Panc1 (cell line): ENCODE measurements around the gene SMYD2.

Experiments
- POLR2AphosphoS5 ChIP-seq: IDR thresholded peaks from 2 replicates; pipeline ENCODE4 v1.6.1; 2012; ENCODE audit warnings: mild to moderate bottlenecking, low read depth, low read length, moderate library complexity
- SIN3A ChIP-seq: IDR thresholded peaks from 2 replicates; pipeline ENCODE4 v1.6.1; 2012; ENCODE audit warnings: low read depth, mild to moderate bottlenecking, low read length, moderate library complexity, borderline replicate concordance; ENCODE audit not compliant: insufficient read depth
- TCF7L2 ChIP-seq: IDR thresholded peaks from 2 replicates; pipeline ENCODE4 v1.6.1; 2011; ENCODE audit warnings: mild to moderate bottlenecking, low read depth, low read length, inconsistent platforms
- TF ChIP-seq, protein P1 (sequence below), 2 experiments: IDR thresholded peaks; 2 replicates each; pipeline ENCODE4 v1.6.1; 2011 to 2012; ENCODE audit warnings: low read depth in 2 of 2, control low read depth in 1 of 2, low read length in 1 of 2, mild to moderate bottlenecking in 1 of 2, moderate library complexity in 1 of 2; ENCODE audit not compliant: insufficient read depth in 1 of 2
- TF ChIP-seq, protein P2 (sequence below): fragments of 450-650 bp; IDR thresholded peaks from 2 replicates; pipeline ENCODE4 v1.5.1; 2017; ENCODE audit warnings: mild to moderate bottlenecking

DNA sequence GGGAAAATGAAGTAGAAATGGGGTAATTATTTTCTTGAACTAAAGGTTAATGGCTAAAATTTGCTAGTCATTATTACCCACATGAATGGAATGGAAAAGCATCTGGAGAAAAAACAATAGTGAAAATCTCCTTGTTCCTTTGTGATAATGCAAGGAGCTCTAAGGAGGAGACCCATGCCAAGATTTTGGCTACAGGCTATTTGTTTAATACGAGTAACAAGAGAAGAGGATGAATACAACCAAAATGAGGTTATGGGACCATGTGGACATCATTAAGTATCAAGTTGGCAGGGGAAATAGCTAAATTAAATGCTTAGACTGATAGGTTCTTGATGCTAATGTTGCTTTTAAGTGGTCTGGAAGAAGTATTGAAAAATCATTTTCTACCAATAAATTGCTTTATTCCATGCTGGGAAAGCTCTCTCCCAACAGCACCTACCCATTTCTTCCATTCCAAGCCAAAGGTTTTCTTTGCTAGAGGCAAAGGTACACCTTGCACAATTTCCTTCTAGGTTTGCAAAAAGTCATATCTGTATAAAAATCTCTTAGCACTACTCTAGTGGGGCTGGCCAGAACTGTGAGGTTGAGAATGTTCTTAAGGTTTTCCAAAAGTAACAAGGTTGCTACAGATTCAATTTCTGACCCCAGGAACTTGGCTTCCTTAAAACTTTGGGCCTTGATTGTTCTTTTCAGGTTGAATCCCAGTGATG is 100.2 kb downstream of the SMYD2 start:
- TF ChIP-seq POLR2AphosphoS5 (no peak), SIN3A (no peak), TCF7L2 (no peak)
- TF ChIP-seq, protein P1, sequence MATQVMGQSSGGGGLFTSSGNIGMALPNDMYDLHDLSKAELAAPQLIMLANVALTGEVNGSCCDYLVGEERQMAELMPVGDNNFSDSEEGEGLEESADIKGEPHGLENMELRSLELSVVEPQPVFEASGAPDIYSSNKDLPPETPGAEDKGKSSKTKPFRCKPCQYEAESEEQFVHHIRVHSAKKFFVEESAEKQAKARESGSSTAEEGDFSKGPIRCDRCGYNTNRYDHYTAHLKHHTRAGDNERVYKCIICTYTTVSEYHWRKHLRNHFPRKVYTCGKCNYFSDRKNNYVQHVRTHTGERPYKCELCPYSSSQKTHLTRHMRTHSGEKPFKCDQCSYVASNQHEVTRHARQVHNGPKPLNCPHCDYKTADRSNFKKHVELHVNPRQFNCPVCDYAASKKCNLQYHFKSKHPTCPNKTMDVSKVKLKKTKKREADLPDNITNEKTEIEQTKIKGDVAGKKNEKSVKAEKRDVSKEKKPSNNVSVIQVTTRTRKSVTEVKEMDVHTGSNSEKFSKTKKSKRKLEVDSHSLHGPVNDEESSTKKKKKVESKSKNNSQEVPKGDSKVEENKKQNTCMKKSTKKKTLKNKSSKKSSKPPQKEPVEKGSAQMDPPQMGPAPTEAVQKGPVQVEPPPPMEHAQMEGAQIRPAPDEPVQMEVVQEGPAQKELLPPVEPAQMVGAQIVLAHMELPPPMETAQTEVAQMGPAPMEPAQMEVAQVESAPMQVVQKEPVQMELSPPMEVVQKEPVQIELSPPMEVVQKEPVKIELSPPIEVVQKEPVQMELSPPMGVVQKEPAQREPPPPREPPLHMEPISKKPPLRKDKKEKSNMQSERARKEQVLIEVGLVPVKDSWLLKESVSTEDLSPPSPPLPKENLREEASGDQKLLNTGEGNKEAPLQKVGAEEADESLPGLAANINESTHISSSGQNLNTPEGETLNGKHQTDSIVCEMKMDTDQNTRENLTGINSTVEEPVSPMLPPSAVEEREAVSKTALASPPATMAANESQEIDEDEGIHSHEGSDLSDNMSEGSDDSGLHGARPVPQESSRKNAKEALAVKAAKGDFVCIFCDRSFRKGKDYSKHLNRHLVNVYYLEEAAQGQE (IDR thresholded peaks at IDR 0.05; ENCODE audit: insufficient read depth in 1 of 2, low read depth in 2 of 2, low read length in 1 of 2) = no peak
- TF ChIP-seq, protein P2, sequence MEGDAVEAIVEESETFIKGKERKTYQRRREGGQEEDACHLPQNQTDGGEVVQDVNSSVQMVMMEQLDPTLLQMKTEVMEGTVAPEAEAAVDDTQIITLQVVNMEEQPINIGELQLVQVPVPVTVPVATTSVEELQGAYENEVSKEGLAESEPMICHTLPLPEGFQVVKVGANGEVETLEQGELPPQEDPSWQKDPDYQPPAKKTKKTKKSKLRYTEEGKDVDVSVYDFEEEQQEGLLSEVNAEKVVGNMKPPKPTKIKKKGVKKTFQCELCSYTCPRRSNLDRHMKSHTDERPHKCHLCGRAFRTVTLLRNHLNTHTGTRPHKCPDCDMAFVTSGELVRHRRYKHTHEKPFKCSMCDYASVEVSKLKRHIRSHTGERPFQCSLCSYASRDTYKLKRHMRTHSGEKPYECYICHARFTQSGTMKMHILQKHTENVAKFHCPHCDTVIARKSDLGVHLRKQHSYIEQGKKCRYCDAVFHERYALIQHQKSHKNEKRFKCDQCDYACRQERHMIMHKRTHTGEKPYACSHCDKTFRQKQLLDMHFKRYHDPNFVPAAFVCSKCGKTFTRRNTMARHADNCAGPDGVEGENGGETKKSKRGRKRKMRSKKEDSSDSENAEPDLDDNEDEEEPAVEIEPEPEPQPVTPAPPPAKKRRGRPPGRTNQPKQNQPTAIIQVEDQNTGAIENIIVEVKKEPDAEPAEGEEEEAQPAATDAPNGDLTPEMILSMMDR = no peak
